Measurements from ENCODE around the gene OR52J3. TPM values are rescaled to one million over a fixed set of nuclear protein-coding genes. Genes with fewer than 3 reads are reported as not detected.
A peak's percentile ranks its signal among the peaks of the same experiment; 100 is the strongest.

OR52J3 gene
- total RNA-seq (not detected), polyA plus RNA-seq (not detected)
- long read RNA-seq, donor 1, result 0 reads
- long read RNA-seq, donor 2, result 0 reads
- long read RNA-seq, donor 3, result 0 reads
- long read RNA-seq, donor 4, result 0 reads
- long read RNA-seq, donor 5, result 0 reads

DNA sequence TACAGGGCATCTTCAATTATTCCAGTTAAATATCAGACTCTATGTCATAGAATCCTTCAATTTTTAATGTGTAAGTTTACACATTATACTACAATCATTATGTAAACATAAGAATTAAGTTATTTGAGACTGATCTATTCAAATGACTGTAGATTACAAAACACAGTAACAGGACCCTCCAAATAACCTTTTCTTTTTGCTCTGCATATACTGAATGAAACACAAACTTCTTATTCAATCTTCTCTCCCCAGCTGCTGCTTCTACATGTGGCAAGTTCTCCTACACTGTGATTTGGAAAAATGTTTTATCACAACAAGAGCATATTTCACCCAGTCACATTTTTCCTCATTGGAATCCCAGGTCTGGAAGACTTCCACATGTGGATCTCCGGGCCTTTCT lies at the start of gene OR52J3:
Gene OR52J3 (plus strand): TSS at position 301 of the 400 bp plus-strand sequence. CDS start 0 bp downstream, at position 301.
- Histone ChIP-seq H3K9me3 (ENCODE audit: control insufficient read depth in 4 of 4, insufficient read depth in 3 of 4, low read length in 3 of 4) (no peaks in the 10 kb centered on the region), H3K4me1 (ENCODE audit: control insufficient read depth in 5 of 5, insufficient read depth in 5 of 5, low read length in 5 of 5) (no peaks in the 10 kb centered on the region), H3K9ac (ENCODE audit: insufficient read depth in 1 of 2, low read length in 2 of 2) (no peak within 1 kb of the TSS), H3K27me3 (ENCODE audit: control insufficient read depth in 3 of 3, insufficient read depth in 3 of 3, low read length in 2 of 3) (no peaks in the 10 kb centered on the region), H3K27ac (ENCODE audit: low read depth in 1 of 2, low read length in 1 of 2) (no peak within 1 kb of the TSS), H3K36me3 (ENCODE audit: control insufficient read depth in 4 of 4, insufficient read depth in 4 of 4, low read length in 4 of 4) (no peaks in the 10 kb centered on the region), H3K4me3 (no peak within 1 kb of the TSS)
- WGBS, 2 donors, result 79 to 81% methylated on average over 1 of the region's 1 CpG
- DNase-seq (no peak), ATAC-seq (ENCODE audit: insufficient read depth, low FRiP score) (no peak)
- TF ChIP-seq, protein P1, sequence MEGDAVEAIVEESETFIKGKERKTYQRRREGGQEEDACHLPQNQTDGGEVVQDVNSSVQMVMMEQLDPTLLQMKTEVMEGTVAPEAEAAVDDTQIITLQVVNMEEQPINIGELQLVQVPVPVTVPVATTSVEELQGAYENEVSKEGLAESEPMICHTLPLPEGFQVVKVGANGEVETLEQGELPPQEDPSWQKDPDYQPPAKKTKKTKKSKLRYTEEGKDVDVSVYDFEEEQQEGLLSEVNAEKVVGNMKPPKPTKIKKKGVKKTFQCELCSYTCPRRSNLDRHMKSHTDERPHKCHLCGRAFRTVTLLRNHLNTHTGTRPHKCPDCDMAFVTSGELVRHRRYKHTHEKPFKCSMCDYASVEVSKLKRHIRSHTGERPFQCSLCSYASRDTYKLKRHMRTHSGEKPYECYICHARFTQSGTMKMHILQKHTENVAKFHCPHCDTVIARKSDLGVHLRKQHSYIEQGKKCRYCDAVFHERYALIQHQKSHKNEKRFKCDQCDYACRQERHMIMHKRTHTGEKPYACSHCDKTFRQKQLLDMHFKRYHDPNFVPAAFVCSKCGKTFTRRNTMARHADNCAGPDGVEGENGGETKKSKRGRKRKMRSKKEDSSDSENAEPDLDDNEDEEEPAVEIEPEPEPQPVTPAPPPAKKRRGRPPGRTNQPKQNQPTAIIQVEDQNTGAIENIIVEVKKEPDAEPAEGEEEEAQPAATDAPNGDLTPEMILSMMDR (IDR thresholded peaks at IDR 0.05; ENCODE audit: control extremely low read depth, extremely low read depth), result no peak

DNA sequence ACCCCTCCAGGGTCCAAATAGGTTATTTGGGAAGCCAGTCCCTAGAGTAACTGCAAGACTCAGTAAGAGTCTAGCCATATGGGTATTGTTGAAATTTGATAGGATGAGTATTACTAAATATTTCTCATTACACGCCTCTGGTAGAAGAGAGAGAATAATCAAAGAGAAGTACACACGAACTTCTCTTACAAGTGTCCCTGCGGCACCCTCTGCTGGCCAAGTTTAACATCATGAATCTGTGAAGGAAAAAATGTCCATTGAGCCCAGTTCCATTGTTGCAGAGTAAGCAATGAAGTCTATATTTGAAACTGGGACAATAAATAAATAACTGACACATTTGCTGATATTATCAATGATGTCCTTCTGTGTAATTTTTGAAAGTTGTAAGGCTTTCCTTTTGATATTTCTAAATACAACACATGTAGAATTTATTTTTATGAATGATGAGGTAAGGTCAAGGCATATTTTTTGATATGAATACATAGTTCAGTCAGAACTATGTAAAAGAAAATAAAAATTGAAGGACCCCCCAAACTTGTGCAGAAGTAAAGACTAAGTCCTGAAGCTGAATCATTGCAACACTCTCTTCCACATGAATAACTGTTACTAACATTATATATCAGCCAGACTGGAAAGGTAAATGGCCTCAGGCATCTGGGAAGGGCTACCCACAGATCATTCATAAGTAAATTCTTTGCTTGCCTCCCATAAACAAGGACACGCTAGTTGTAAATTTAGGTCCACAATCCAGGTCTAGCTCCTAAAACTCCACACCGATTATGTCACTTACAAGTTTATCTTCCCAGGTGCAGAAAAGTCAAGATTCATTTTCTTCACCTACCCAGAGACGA lies 41.7 kb upstream of the OR52J3 start:
- no peaks in the 10 kb centered on the region for H3K9me3 ChIP-seq (ENCODE audit: control insufficient read depth in 4 of 4, insufficient read depth in 3 of 4, low read length in 3 of 4)
- no peak overlapping the region for H3K4me3 ChIP-seq
- no peak for ATAC-seq (ENCODE audit: insufficient read depth, low FRiP score)
- H3K27ac ChIP-seq (ENCODE audit: low read depth in 1 of 2, low read length in 1 of 2), result no peak overlapping the region
- WGBS, 2 donors, result 40 to 44% methylated on average over 6 of the region's 6 CpGs
- H3K27me3 ChIP-seq (ENCODE audit: control insufficient read depth in 3 of 3, insufficient read depth in 3 of 3, low read length in 2 of 3), result no peaks in the 10 kb centered on the region
- H3K36me3 ChIP-seq (ENCODE audit: control insufficient read depth in 4 of 4, insufficient read depth in 4 of 4, low read length in 4 of 4), result no peaks in the 10 kb centered on the region
- no peaks in the 10 kb centered on the region for H3K4me1 ChIP-seq (ENCODE audit: control insufficient read depth in 5 of 5, insufficient read depth in 5 of 5, low read length in 5 of 5)
- peak; percentile 57 to 76 (median 67) for DNase-seq
- no peak overlapping the region for H3K9ac ChIP-seq (ENCODE audit: insufficient read depth in 1 of 2, low read length in 2 of 2)
- TF ChIP-seq, protein P1 (IDR thresholded peaks at IDR 0.05; ENCODE audit: control extremely low read depth, extremely low read depth), result peak; percentile 24

DNA sequence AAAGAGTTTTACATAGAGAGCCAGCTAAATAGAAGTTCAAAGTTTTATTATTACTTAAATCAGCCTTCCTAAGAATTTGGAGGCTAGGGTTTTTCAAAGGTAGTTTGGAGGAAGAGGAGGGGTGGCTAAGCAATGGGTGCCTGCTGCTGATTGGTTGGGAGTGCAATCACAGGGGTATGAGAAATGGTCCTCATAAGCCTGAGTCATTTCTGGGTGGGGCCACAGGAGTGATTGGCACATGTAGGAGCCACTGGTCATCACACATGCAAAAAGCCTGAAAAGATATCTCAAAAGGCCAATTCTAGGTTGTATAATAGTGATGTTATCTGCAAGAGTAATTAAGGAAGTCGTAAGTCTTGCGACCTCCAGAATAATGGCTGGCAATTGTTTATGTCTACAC lies 38.8 kb upstream of the OR52J3 start:
- H3K36me3 ChIP-seq (ENCODE audit: control insufficient read depth in 4 of 4, insufficient read depth in 4 of 4, low read length in 4 of 4), result no peaks in the 10 kb centered on the region
- H3K27me3 ChIP-seq (ENCODE audit: control insufficient read depth in 3 of 3, insufficient read depth in 3 of 3, low read length in 2 of 3), result no peaks in the 10 kb centered on the region
- H3K9ac ChIP-seq (ENCODE audit: insufficient read depth in 1 of 2, low read length in 2 of 2), result no peak overlapping the region
- H3K9me3 ChIP-seq (ENCODE audit: control insufficient read depth in 4 of 4, insufficient read depth in 3 of 4, low read length in 3 of 4), result no peaks in the 10 kb centered on the region
- no peak overlapping the region for H3K4me3 ChIP-seq
- DNase-seq (no peak), ATAC-seq (ENCODE audit: insufficient read depth, low FRiP score) (no peak)
- H3K4me1 ChIP-seq (ENCODE audit: control insufficient read depth in 5 of 5, insufficient read depth in 5 of 5, low read length in 5 of 5), result no peaks in the 10 kb centered on the region
- 27 to 42% methylated on average over 2 of the region's 2 CpGs for WGBS, 2 donors
- TF ChIP-seq, protein P1 (IDR thresholded peaks at IDR 0.05; ENCODE audit: control extremely low read depth, extremely low read depth), result no peak
- no peak overlapping the region for H3K27ac ChIP-seq (ENCODE audit: low read depth in 1 of 2, low read length in 1 of 2)
